HG03571 (cell line): ENCODE measurements around the gene PLXDC2.
A peak's percentile ranks its signal among the peaks of the same experiment; 100 is the strongest.

ENCODE experiments used
- ATAC-seq: cut with Tn5 transposase; IDR thresholded peaks from one replicate; pipeline ENCODE4 v1.9.1; 2021; ENCODE audit not compliant: unreplicated experiment

PLXDC2 gene

DNA sequence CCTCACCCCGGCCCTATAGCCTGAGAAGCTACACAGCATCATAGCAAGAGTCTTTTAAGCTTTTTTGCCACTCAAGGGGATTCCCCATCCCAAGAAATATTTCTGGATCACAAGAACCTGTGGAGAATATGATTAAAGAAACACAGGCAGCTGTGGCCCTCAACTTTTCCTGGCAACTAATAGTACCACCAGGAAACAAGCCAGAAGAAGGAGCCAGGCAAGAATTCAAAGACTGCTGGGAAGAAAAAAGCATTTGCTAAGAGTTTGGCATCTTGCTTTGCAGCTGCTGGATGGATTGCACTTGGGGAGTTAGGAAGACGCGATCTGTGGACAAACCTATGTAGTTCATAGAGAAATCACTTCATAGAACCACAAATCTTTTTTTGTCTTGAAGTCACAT, 437.8 kb downstream of the PLXDC2 start:
- no peak for ATAC-seq

DNA sequence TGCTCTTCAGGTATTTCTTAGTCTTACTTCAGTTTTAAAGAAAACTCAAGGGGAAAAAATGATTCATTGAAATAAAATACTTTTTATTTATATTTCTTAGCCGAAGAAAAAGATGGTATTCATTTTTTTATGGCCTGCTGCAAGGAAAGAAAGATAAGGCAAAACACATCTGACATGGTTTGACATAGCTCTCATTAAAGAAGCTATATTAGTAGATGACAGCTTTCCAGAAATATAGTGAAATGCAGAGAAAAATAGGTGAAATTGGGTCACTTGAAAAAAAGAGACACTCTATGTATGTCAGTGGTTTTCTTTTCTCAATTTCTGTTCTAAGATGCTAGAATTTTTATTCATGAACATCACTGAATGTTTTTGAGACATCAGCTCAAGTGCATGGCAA, 438.3 kb downstream of the PLXDC2 start:
- no peak for ATAC-seq

DNA sequence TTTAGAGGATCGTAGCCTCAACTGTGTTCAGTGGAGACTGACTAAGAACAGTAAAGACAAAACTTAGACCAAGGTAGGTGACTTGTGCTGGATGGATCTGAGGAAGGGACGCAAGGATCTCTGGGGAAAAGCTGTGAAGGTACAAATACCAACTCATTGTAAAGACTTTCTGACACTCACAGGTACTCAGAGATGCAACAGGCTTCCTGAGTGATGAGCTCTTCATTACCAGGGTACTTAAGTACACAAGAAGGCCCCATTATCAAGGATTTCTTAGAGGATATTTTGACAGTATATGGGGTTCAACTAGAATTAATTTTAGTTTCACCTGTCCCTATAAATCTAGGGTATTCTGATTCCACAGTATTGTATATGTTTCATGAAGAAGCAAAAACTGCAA, 440.7 kb downstream of the PLXDC2 start:
- ATAC-seq, result no peak

DNA sequence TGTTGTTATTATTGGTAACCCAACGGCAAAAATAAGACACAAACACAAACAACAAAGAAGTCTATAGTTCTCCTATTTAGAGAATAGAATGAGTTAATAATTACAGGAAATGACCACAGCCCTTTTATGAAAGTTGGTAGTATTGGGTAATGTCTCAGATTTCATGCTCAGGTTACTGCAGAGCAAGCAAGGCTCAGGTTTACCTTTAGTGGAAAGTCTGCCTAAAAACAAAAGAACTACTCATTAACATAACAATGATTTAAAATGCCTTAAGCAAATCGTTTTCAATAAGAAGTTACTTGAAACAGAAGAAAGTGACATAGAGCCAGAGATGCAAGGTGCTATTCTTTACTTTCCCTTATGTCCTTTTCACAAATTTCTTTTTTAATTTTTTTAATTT, 441.2 kb downstream of the PLXDC2 start:
- ATAC-seq, result peak; percentile 69

DNA sequence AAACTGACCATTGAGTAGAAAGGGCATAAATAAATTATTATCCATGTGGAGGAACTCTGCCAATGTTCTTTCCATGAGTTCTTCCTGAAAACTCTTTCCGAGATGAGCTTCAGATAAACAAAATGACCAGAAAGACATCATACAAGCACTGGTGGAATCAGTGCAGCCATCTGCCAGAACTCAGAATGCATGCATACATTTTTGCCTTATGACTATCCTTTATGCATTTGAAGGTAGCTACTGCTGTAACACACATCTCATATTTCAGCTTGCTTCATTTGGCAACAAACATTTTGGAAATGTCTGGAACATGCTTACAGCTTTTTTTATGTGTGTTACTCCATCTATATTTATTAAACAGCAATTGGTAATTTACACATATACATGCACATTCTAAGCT, 448.9 kb downstream of the PLXDC2 start:
- no peak for ATAC-seq

DNA sequence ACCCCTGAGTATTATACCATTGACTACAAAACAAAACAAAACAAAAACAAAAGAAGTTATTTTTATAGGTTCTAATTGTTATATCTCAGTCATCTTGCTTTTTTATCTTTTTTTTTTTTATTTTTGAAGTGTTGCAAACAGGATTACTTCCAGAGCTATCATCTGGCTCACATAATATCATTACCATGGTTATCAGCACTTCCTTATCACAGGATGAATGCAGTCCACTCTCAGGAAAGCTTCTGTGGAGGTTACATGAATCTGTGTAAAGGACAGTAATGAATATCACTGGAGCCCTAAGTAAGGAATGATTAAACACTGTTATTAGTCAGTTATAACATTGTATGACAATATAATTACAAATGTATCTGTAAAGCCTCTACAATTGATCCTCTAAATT, 451.5 kb downstream of the PLXDC2 start:
- no peak for ATAC-seq

DNA sequence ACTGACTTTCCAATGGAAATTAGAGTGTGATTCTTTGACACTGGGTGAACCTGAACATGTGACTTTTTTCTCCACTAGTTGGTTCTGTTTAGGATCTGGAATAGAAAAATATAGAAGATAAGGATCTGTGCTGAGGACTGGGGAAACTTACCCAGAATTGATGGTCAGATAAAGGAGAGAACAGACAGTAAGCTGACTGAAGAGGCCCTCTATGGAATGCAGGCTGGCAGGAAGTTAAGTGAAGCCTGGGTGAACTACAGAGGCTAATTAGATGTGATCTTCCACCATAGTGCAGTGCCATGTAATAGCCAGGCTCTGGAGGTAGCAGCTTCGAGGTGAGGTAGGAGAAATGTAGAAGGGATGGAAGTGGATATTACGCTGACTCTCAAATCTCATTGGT, 455.3 kb downstream of the PLXDC2 start:
- ATAC-seq, result no peak

DNA sequence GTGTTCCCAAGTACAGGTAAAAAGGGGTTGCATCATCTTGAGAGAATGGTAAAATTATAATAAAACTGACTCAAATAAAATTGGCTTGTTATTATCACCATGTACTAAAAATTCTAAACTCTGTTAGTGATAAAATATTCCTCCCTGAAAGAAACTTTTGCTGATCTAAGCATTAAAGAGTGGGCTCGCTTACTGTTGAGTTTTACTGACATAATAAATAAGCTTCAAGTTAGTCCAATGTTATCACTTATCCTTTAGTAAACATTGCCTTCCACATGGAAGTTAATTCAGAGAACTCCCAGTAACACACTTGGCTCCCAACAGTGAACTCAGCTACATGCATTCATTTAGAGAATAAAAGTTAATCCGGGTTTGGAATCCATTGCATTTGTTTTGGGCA, 456.4 kb downstream of the PLXDC2 start:
- no peak for ATAC-seq

DNA sequence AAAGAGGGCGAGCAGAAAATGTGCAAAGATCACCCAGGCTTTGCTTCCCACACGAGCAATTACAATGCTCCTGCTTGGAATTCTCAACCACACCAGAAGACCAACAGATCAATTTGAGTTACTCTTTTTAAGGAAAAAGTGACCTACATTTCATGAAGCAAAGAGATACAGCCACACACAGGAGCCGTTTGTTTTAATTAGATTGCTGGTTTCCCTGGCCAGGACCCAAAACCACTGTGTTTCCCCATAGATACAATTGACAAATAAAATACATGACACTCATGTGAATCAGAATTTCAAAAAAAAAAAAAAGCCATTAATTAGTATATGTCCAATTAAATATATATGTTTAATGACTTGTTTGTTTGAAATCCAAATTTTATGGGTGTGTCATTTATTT, 458.3 kb downstream of the PLXDC2 start:
- ATAC-seq, result no peak

DNA sequence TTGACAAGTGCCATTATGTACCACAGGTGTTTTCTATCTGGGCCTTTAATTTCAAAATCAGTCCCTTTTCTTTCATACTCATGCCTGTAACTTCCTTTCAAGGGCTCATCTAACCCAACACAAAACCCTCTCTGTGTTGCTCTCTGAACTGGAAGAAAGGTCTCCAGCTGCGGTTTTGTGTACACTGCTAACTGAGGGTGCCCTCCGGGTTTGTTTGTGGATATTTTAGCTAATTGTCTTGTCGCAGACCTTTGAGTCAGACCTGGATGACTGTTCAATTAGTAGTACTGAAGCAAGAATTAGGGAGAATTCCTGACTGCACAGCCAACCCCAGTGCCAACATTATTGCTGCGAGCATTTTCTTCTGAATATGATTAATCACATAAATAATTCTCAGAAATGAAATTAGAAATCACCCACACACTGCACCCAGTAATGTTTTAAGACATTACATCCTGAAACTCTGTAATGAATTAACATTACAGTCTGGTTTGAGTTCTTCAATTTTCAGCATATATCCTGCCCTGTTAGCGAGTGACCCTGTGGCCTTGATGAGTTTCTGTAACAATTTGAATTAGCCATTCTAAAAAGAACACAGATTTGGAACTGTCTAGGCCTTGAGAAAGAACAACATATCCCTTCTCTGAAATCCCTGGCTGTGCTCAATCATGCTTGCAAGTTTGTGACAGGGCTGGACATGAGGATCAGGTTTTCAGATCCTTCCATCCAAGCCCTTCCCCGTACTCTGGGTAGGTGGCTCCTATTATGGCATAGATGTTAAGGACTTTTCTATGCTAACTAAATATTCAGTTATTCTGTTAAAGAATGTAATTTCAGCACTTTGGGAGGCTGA, 460.1 kb downstream of the PLXDC2 start:
- ATAC-seq, result no peak

DNA sequence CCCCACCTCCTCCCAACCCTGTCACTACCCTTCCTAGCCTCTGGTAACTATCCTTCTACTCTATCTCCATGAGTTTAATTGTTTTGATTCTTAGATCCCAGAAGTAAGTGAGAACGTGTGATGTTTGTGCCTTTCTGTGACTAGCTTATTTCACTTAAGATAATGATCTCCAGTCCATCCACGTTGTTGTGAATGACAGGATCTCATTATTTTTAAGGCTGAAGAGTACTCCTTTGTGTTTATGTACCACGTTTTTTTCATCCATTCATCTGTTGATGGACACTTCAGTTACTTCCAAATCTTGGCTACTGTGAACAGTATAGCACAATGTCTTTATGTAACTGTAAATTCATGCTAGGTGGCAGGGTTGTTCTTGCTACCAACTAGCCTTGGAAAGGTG, 461.6 kb downstream of the PLXDC2 start:
- ATAC-seq, result no peak

DNA sequence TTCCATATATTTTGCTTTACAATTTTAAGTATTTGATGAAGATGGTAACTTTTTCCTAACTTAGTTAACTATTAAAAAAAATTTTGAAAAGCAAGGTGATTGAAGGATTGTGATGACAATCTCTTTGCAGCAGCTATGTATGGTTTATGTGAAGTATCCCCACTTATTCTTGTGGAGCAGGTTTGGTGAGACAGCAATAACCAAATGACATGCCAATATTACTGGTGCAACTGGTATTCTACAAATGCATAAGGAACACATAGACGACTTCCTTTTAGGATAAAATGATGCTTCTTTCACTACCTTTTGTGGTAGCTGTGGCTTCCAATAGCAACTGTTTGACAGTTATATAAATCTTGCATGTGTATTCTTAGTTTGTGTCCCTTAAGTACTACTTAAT, 465.3 kb downstream of the PLXDC2 start:
- no peak for ATAC-seq

DNA sequence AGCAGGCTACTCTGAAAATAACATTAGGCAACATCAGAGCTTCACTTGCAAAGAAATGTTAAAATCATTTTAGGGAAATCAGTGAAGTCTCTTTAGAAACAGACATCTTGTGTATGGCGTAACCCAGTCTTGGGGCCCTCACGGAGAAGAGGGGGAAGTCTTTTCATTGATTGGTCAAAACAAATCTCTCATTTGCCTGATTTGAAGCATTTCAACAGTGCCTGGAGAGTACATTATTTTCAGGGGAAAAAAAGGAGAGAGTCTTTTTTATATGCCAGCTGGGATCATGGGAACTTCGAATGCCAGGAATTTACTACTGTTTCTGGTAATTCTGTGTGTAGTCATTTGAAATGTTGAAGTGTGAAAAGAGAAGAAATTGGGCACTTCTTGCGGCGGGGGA, 471.4 kb downstream of the PLXDC2 start:
- ATAC-seq, result no peak

DNA sequence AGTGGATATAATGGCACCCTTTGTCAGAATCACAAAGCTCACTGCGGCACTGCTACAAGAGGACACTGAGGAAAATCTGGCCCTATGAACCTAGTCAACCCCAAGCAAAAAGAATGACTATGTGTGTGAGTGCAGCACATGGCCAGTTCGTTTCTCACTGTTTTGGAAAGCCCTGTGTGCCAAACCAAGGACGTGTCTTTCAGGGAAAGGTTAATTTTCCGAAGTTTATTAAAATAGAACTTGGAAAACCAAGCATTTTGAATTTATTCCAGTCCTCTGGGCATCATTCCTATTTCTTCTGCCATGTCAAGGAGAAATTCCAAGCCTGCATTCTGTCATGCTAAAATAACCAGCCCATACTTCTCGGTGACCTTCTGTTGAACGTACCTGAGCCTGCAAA, 471.8 kb downstream of the PLXDC2 start:
- no peak for ATAC-seq

DNA sequence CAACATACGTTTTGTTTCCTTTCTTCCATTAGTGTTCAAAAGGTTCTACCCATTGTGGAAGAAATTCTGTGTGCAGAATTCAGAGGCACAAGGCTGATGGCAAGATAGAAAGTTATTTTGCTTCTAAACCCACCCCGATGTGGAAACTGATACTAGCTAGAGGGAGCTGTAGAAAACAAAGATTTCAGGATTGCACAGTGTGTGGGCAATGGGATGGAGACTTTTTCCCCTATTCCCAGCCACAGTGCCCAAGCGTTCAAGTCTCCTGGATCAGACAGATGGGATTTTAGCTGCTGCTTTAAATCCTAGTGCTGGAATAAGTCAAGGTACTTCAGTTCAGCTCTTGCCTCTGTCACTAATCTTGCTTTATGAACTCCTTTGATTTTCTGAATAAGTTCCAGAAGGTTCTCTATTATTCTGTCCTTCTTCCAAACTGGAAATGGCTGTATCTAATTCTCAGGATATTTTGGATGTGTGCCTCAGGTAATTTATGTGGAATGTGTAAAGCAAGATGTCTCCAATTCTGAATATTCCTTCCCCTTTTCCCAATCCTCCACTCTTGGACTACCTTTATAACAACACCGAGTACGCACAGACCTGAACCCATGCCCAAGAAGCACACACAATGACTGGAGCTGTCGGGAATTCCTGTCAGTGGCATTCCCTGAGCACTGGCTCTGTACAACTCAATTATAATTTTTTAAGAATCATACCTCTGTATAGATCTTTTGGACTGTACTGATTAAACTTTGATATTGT, 473.0 kb downstream of the PLXDC2 start:
- no peak for ATAC-seq

DNA sequence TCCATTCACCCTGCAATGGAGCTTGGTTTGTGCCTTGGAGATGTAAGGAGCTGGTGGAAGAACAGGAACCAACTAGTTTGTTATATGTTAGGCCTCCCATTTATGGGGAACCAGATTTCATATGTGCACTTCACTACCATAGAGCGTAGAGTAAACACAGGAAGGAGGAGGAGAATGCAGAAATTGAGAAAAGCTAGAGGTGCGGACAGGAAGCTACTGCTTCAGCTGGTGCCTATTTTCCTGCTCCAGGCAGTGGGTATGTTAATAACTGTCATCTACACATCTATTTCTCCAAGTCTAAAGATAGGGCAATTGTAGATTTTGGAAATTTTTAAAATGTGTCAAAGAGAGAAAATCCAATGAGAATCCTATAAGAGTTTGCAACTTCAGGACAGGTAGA, 482.2 kb downstream of the PLXDC2 start:
- ATAC-seq, result no peak

DNA sequence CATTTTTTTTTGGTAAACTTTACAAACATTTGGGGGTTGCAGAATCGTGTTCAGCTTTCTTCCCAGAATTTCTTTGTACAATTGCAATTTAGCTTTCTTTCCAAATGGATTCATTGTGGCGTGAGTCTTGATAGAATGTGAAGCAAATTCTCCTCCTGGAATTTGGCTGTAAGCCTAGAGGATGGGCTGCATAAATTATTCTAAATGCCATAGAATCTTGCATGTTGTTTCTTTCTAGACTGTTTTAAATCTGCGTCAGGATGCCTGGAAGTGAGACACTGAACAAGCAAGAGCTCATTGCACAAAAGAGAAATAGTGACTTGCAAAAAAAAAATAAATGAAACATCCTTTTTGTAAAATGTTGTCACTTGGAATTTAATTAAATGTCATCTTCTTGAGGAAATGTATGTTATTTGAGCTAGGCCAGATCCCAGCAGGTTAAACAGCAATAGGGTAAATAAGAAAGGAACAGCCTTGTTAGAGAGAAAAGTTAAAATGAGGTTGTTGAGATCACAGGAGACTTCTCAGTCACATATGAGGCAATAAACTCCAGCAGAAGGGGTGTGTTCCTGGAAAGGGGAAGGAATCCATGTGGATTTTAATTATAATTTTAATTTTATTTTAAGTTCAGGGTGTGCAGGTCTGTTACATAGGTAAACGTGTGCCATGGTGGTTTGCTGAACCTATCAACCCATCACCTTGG, 483.0 kb downstream of the PLXDC2 start:
- ATAC-seq, result no peak

DNA sequence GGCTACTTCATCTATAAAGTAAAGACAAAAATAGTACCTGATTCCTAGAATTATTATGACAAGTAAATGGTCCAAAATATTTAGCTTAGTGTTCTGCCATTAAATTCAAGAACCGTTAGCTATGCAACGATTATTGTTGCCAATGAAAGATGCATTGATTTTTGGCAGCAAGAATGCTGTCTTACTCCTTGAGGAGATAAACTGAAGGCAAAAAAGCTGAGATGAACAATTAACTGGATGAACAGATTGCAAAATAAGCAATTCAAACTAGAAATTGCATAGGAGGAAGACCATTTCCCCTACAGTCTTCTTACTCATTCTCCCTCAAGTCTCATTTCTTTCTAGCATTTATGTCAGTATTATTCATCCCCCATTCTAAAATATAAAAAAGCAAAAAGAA, 484.5 kb downstream of the PLXDC2 start:
- no peak for ATAC-seq

DNA sequence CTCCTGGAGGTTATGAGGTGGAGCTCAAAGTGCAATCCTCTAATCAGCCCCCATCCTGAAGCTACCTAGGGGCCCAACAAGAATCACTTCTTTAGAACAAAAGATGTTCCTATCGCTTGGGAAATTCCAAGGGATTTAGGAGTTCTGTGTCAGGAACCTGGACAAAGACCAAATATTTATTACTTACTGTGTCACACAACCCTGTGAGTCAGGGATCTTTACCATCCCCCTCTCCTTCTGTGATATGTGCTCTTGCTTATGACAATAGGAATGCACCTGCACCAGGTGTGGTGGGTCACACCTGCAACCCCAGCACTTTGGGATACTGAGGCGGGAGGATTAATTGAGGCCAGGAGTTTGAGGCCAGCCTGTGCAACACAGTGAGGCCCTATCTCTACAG, 485.8 kb downstream of the PLXDC2 start:
- ATAC-seq, result no peak

DNA sequence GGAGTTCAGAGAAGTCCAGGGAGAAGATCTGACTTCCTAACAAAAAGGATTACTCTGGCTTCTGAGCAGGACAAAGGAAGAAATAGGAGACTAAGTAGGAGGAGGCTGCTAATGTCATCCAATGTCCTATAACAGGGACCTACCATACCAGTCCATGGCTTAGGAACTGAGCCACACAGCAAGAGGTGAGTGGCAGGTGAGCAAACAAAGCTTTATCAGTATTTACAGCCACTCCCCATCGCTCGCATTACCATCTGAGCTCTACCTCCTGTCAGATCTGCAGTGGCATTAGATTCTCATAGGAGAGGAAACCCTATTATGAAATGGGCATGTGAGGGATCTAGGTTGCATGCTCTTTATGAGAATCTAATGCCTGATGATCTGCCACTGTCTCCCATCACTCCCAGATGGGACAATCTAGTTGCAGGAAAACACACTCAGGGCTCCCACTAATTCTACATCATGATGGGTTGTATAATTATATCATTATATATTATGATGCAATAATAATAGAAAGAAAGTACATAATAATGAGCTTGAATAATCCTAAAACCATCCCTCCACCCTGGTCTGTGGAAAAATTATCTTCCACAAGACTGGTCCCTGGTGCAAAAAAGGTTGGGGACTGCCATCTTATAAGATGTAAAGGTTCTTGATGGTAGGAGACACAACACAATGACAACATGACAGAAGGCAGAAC, 487.4 kb downstream of the PLXDC2 start:
- ATAC-seq, result no peak

DNA sequence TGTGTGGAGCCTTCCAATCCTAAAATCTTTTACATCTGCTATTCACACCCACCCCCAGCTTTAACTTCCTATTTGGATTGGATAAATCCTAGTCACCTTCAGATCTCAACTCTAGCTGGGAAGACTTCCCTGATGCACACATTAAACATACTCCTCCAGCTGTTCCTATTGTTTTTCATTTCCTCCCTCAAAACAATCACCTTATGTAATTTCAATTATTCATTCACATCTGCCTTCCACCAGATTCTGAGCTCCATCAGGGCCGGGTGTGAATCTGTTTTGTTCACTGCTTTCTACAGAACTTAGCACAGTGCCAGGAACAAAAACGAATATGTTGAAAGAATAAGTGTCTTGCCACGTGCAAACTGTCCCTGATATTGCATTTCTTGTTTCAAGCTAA, 497.4 kb downstream of the PLXDC2 start:
- no peak for ATAC-seq
